ENCODE data around the gene DVL2.

Gene DVL2

DNA sequence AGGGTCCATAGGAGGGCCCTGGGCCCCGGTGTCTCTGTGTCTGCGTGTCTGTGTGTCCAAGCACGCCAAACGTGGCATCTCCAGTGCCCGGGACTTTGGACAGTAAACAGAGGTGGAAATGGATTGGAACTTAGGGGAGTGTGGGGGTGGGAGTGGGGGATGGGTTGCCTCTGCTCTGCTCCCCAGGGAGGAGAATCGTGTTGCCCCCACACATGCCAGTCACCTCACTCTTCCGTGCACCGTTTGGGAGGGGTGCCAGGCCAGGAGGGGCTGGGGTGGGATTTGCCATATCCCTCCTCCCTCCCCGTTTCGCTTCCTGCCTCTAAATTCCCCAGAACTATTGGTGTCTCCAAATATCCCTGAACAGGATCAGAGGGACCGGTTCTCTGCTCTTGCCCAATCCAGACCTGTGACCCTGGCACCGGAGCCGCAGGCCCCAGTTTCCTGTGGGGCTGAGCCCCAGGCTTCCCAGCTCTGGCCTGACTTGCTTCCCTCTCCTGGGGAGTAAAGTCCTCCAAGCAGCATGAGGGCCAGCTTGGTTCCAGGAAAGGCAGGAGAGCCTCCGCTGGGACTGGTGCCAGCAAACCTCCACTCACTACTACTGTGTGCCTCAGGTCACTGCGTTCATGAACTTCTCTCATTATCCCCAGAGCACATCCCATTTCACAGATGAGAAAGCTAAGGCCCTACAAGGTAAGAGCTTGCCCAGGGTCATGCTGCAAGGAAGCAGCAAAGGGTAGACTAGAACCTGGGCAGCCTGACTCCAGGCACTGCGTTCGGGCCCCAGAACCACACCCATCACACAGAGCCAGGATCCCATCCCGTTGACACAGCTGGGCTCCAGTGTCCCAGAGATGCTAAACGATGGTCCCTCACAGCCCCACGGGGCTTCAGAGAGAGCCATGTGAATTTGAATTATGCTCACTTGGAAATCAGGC, 54.7 kb downstream of the DVL2 start, which contains the start of gene ASGR1:
TSS of gene ASGR1 (minus strand) at position 54 of the 938 bp plus-strand sequence. CDS start 807 bp downstream, outside the sequence.
- ATAC-seq: no peak
- TF ChIP-seq TCF4 (CRISPR knock-in tag; IDR thresholded peaks at IDR 0.05; ENCODE audit: borderline replicate concordance): no peak
- no peak for TF ChIP-seq ISL1 (CRISPR knock-in tag; IDR thresholded peaks at IDR 0.05)
- TF ChIP-seq, protein P1, sequence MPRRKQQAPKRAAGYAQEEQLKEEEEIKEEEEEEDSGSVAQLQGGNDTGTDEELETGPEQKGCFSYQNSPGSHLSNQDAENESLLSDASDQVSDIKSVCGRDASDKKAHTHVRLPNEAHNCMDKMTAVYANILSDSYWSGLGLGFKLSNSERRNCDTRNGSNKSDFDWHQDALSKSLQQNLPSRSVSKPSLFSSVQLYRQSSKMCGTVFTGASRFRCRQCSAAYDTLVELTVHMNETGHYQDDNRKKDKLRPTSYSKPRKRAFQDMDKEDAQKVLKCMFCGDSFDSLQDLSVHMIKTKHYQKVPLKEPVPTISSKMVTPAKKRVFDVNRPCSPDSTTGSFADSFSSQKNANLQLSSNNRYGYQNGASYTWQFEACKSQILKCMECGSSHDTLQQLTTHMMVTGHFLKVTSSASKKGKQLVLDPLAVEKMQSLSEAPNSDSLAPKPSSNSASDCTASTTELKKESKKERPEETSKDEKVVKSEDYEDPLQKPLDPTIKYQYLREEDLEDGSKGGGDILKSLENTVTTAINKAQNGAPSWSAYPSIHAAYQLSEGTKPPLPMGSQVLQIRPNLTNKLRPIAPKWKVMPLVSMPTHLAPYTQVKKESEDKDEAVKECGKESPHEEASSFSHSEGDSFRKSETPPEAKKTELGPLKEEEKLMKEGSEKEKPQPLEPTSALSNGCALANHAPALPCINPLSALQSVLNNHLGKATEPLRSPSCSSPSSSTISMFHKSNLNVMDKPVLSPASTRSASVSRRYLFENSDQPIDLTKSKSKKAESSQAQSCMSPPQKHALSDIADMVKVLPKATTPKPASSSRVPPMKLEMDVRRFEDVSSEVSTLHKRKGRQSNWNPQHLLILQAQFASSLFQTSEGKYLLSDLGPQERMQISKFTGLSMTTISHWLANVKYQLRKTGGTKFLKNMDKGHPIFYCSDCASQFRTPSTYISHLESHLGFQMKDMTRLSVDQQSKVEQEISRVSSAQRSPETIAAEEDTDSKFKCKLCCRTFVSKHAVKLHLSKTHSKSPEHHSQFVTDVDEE (CRISPR knock-in tag; IDR thresholded peaks at IDR 0.05): no peak
- TF ChIP-seq, protein P2, sequence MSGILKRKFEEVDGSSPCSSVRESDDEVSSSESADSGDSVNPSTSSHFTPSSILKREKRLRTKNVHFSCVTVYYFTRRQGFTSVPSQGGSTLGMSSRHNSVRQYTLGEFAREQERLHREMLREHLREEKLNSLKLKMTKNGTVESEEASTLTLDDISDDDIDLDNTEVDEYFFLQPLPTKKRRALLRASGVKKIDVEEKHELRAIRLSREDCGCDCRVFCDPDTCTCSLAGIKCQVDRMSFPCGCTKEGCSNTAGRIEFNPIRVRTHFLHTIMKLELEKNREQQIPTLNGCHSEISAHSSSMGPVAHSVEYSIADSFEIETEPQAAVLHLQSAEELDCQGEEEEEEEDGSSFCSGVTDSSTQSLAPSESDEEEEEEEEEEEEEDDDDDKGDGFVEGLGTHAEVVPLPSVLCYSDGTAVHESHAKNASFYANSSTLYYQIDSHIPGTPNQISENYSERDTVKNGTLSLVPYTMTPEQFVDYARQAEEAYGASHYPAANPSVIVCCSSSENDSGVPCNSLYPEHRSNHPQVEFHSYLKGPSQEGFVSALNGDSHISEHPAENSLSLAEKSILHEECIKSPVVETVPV (CRISPR knock-in tag; IDR thresholded peaks at IDR 0.05): no peak
- TF ChIP-seq SNAI2 (CRISPR knock-in tag; IDR thresholded peaks at IDR 0.05): no peak
- TF ChIP-seq RARB (CRISPR knock-in tag; IDR thresholded peaks at IDR 0.05): no peak
- no peak for TF ChIP-seq ARNTL (CRISPR knock-in tag; IDR thresholded peaks at IDR 0.05; ENCODE audit: borderline replicate concordance, low read depth)
- TF ChIP-seq ZFP30 (CRISPR knock-in tag; IDR thresholded peaks at IDR 0.05): no peak
- TF ChIP-seq ZNF565 (CRISPR knock-in tag; conservative IDR thresholded peaks at IDR 0.05; ENCODE audit: low read depth): no peak
- TF ChIP-seq, protein P3, sequence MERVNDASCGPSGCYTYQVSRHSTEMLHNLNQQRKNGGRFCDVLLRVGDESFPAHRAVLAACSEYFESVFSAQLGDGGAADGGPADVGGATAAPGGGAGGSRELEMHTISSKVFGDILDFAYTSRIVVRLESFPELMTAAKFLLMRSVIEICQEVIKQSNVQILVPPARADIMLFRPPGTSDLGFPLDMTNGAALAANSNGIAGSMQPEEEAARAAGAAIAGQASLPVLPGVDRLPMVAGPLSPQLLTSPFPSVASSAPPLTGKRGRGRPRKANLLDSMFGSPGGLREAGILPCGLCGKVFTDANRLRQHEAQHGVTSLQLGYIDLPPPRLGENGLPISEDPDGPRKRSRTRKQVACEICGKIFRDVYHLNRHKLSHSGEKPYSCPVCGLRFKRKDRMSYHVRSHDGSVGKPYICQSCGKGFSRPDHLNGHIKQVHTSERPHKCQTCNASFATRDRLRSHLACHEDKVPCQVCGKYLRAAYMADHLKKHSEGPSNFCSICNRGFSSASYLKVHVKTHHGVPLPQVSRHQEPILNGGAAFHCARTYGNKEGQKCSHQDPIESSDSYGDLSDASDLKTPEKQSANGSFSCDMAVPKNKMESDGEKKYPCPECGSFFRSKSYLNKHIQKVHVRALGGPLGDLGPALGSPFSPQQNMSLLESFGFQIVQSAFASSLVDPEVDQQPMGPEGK (CRISPR knock-in tag; IDR thresholded peaks at IDR 0.05; ENCODE audit: borderline replicate concordance): no peak

DNA sequence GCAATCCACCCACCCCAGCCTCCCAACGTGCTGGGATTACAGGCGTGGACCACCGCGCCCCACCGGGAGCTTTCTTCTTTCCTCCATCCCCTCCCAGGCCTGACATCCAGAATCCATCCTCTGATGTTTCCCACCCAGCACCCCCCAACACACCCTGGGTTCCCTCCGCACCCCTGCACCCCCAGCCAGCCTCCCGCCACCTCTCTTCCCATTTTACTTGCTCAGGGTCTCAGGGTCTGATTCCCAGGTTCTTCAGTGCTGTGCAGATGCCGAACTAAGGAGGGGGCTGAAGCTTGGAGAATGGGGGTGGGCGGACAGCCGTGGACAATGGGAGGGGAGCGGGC, 55.4 kb downstream of the DVL2 start:
- TF ChIP-seq, protein P4, sequence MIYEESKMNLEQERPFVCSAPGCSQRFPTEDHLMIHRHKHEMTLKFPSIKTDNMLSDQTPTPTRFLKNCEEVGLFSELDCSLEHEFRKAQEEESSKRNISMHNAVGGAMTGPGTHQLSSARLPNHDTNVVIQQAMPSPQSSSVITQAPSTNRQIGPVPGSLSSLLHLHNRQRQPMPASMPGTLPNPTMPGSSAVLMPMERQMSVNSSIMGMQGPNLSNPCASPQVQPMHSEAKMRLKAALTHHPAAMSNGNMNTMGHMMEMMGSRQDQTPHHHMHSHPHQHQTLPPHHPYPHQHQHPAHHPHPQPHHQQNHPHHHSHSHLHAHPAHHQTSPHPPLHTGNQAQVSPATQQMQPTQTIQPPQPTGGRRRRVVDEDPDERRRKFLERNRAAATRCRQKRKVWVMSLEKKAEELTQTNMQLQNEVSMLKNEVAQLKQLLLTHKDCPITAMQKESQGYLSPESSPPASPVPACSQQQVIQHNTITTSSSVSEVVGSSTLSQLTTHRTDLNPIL (CRISPR knock-in tag; IDR thresholded peaks at IDR 0.05; ENCODE audit: low read depth): no peak
- TF ChIP-seq SNAI2 (CRISPR knock-in tag; IDR thresholded peaks at IDR 0.05) (no peak), PPARA (CRISPR knock-in tag; IDR thresholded peaks at IDR 0.05; ENCODE audit: borderline replicate concordance) (no peak), ISL1 (CRISPR knock-in tag; IDR thresholded peaks at IDR 0.05) (no peak), ZFP30 (CRISPR knock-in tag; IDR thresholded peaks at IDR 0.05) (no peak), ZNF565 (CRISPR knock-in tag; conservative IDR thresholded peaks at IDR 0.05; ENCODE audit: low read depth) (no peak), CSDC2 (CRISPR knock-in tag; IDR thresholded peaks at IDR 0.05) (no peak), ARNTL (CRISPR knock-in tag; IDR thresholded peaks at IDR 0.05; ENCODE audit: borderline replicate concordance, low read depth) (no peak), BACH2 (CRISPR knock-in tag; IDR thresholded peaks at IDR 0.05; ENCODE audit: borderline replicate concordance) (no peak), ESRRG (CRISPR knock-in tag; IDR thresholded peaks at IDR 0.05) (no peak), ZC3H10 (CRISPR knock-in tag; IDR thresholded peaks at IDR 0.05) (no peak), RARB (CRISPR knock-in tag; IDR thresholded peaks at IDR 0.05) (no peak), TCF4 (CRISPR knock-in tag; IDR thresholded peaks at IDR 0.05; ENCODE audit: borderline replicate concordance) (no peak)
- TF ChIP-seq, protein P1 (CRISPR knock-in tag; IDR thresholded peaks at IDR 0.05): no peak
- TF ChIP-seq, protein P5, sequence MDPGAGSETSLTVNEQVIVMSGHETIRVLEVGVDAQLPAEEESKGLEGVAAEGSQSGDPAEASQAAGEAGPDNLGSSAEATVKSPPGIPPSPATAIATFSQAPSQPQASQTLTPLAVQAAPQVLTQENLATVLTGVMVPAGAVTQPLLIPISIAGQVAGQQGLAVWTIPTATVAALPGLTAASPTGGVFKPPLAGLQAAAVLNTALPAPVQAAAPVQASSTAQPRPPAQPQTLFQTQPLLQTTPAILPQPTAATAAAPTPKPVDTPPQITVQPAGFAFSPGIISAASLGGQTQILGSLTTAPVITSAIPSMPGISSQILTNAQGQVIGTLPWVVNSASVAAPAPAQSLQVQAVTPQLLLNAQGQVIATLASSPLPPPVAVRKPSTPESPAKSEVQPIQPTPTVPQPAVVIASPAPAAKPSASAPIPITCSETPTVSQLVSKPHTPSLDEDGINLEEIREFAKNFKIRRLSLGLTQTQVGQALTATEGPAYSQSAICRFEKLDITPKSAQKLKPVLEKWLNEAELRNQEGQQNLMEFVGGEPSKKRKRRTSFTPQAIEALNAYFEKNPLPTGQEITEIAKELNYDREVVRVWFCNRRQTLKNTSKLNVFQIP (CRISPR knock-in tag; IDR thresholded peaks at IDR 0.05; ENCODE audit: borderline replicate concordance, low read depth): no peak
- TF ChIP-seq, protein P2 (CRISPR knock-in tag; IDR thresholded peaks at IDR 0.05): no peak
- ATAC-seq: no peak
